Lung microvascular endothelial cell (primary cell): Measurements from ENCODE around the gene SEMA4F. TPM values are rescaled to one million over a fixed set of nuclear protein-coding genes. Genes with fewer than 3 reads are reported as not detected.

Source experiments
- DNase-seq, 2 donors: peaks; one replicate each; pipeline versions ENCODE4 v3.0.0 to v3.0.0-alpha.2; 2010; ENCODE audit warnings: low read depth in 2 of 2
- total RNA-seq: library from RNA; depleted of rRNA; stranded (reverse); fragments of >200 nt; gene quantifications from 2 replicates; pipeline ENCODE4 v1.2.1, GENCODE V29; 2014

SEMA4F gene
- total RNA-seq, 1 donor from 2014 or later: 1.8 TPM

- DNase-seq: peak in 1 of 2 donors; percentile 5
Observed at GRCh38 chr2:74658516-74658915, 4.5 kb downstream of the SEMA4F start.

- DNase-seq: no peak
Observed at GRCh38 chr2:74659462-74659861, 5.4 kb downstream of the SEMA4F start.

GRCh38 chr2:74668087-74668486, 14.0 kb downstream of the SEMA4F start:
- DNase-seq: no peak

- DNase-seq: no peak
Observed at GRCh38 chr2:74670263-74670662, 16.2 kb downstream of the SEMA4F start.

- peak in 1 of 2 donors; percentile 45 for DNase-seq
Observed at GRCh38 chr2:74671479-74671878, 17.4 kb downstream of the SEMA4F start.

GRCh38 chr2:74673826-74674528, 19.9 kb downstream of the SEMA4F start:
- no peak for DNase-seq

GRCh38 chr2:74675090-74675489, 21.0 kb downstream of the SEMA4F start:
- DNase-seq: no peak

GRCh38 chr2:74676331-74676730, 22.3 kb downstream of the SEMA4F start:
- no peak for DNase-seq

GRCh38 chr2:74679615-74680014, 25.6 kb downstream of the SEMA4F start:
- no peak for DNase-seq

- no peak for DNase-seq
Observed at GRCh38 chr2:74682501-74682900, 28.5 kb downstream of the SEMA4F start.

GRCh38 chr2:74685408-74685807, 31.4 kb downstream of the SEMA4F start:
- DNase-seq: no peak

- DNase-seq: no peak
Observed at GRCh38 chr2:74688881-74689280, 34.8 kb downstream of the SEMA4F start.

GRCh38 chr2:74689671-74690070, 35.6 kb downstream of the SEMA4F start:
- DNase-seq: no peak

- DNase-seq: peak; percentile 67 to 69
Observed at GRCh38 chr2:74690571-74690970, 36.5 kb downstream of the SEMA4F start.

- DNase-seq: no peak
Observed at GRCh38 chr2:74691929-74692328, 37.9 kb downstream of the SEMA4F start.

GRCh38 chr2:74693213-74693612, 39.2 kb downstream of the SEMA4F start:
- DNase-seq: no peak

- DNase-seq: no peak
Observed at GRCh38 chr2:74693668-74694067, 39.6 kb downstream of the SEMA4F start.

- no peak for DNase-seq
Observed at GRCh38 chr2:74694281-74694680, 40.2 kb downstream of the SEMA4F start.

- DNase-seq: no peak
Observed at GRCh38 chr2:74695663-74696062, 41.6 kb downstream of the SEMA4F start.

- DNase-seq: no peak
Observed at GRCh38 chr2:74696829-74697228, 42.8 kb downstream of the SEMA4F start.

GRCh38 chr2:74700643-74701372, 46.8 kb downstream of the SEMA4F start:
- DNase-seq: no peak

GRCh38 chr2:74702001-74702715, 48.1 kb downstream of the SEMA4F start:
- DNase-seq: no peak
